ENCODE results near the gene TRIM22.
"Not testable (repeated sequence)": the region's sequence is repeated elsewhere in the genome, so short reads cannot be mapped to it uniquely, and the experiment has no call there.

The TRIM22 gene, protein sequence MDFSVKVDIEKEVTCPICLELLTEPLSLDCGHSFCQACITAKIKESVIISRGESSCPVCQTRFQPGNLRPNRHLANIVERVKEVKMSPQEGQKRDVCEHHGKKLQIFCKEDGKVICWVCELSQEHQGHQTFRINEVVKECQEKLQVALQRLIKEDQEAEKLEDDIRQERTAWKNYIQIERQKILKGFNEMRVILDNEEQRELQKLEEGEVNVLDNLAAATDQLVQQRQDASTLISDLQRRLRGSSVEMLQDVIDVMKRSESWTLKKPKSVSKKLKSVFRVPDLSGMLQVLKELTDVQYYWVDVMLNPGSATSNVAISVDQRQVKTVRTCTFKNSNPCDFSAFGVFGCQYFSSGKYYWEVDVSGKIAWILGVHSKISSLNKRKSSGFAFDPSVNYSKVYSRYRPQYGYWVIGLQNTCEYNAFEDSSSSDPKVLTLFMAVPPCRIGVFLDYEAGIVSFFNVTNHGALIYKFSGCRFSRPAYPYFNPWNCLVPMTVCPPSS

GRCh38 chr11:5689551-5689983 is at the start of gene TRIM22:
TRIM22 (plus strand) TSS chr11:5689790; CDS start chr11:5696233, 6,443 bp downstream.
- peak; percentile 72 for DNase-seq

DNA sequence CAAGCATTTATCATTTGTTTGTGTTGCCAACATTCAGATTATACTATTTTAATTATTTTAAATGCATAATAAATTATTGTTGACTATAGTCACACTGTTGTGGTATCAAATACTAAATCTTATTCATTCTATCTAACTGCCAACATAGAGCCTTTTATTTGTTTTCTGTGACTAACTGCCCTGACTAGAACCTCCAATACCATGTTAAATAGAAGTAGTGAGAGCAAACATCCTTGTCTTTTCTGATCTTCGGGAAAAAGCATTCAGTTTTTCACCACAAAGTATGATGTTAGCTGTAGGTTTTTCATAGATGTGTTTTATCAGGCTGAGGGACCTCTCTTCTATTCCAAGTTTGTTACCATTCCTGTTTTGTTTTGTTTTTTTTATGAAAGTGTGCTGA is 49.6 kb upstream of the TRIM22 start:
- no peak for DNase-seq

- DNase-seq = no peak
Observed at GRCh38 chr11:5643585-5643984, 46.0 kb upstream of the TRIM22 start.

DNA sequence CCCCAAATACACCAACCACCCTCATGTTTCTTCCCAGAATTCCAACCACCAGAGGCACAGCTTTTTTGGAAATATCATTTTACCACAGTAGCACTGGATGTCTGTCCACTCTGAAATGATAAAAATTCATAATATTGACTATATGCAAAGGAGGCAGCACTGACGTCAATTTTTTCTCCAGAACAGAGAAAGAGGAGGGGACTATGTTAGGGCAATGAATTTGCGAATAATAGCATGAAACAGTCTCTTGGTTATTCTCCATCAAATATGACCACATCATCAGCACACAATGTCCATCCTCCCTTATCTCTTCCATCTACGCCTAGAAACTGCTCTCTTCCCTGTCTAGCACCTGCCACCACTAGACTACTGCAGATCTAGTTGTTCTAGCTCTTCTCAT is 43.5 kb upstream of the TRIM22 start:
- no peak for DNase-seq

GRCh38 chr11:5655474-5655873 is 34.1 kb upstream of the TRIM22 start:
- DNase-seq = no peak

DNA sequence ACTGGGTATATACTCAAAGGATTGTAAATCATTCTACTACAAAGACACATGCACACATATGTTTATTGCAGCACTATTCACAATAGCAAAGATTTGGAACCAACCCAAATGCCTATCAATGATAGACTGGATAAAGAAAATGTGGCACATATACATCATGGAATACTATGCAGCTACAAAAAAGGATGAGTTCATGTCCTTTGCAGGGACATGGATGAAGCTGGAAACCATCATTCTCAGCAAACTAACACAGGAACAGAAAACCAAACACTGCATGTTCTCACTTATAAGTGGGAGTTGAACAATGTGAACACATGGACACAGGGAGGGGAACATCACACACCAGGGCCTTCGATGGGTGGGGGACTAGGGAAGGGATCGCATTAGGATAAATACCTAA is 32.6 kb upstream of the TRIM22 start:
- DNase-seq = not testable (repeated sequence)

DNA sequence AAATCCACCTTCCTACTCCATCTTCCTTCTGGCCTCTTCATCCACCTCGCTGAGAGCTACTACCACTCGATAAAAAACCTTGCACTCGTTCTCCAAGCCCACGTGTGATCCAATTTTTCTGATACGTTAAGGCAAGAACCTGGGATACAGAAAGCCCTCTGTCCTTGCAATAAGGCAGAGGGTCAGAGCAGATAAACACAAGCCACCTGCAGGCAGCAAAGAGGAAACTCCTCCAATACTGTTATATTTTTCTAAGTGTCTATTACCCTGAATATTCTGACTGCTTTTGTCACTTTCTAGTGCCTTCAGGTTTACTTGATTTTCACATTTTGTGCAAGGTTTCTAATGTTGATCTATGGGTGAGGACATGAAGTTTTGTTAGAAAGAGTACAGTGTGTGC is 31.3 kb upstream of the TRIM22 start:
- DNase-seq = no peak

- DNase-seq = no peak
Observed at GRCh38 chr11:5663511-5663910, 26.1 kb upstream of the TRIM22 start.

GRCh38 chr11:5665051-5665570 is 24.5 kb upstream of the TRIM22 start:
- no peak for DNase-seq

- no peak for DNase-seq
Observed at GRCh38 chr11:5665746-5666401, 23.7 kb upstream of the TRIM22 start.

DNA sequence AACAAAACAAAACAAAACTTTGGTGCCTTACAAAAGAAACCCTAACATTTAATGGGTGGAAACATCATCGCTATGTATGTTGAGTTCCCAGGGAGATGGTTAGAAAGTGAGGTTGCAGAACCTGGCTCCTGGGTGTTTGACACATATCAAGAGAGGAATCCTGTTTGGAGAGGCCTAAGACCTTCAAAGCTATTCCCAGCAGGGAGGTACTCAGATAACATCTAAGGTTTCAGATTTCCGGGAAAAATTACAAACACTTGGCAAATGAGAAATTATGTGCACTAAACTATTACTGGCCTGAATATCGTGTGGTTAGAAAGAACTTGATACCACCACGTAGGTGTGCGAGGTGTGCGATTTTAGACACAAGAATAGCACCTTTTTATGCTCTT is 23.2 kb upstream of the TRIM22 start:
- DNase-seq = no peak

DNA sequence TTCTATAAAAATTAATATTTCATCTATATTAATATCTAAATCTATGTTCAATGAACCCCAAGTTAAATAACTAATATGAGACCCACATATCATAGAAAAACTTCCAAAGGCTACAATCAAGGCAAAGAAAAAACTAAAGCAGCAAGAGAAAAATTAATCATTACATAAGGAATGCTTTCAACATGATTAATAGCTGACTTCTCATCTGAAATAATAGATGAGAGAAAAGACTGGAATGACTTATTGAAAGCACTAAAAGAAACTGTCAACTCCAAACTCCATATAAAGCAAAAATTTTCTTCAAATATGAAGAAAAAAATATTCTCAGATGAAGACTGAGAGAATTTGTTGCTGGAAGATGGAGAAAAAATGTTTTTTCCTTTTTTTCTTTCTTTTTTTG is 17.8 kb upstream of the TRIM22 start:
- DNase-seq = no peak

DNA sequence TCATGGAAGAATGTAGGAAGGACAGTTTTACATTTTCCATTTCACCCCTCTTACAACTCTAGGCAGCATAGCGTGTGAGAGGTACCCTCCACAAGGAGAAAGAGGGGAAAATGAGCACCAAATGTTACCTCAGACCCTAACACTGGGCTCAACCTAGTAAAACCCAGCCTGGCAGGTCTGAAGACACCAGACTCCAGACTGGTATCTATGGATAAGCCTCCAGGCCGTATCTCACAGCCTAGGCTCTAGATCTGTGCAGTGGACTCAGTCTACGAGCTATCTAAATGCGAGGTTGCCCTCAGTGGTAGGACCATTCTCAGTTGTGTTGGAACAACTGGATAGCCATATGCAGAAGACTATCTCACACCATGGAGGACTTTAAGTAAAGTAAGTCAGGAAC is 15.2 kb upstream of the TRIM22 start:
- no peak for DNase-seq

- DNase-seq = no peak
Observed at GRCh38 chr11:5679811-5680210, 9.8 kb upstream of the TRIM22 start.

DNA sequence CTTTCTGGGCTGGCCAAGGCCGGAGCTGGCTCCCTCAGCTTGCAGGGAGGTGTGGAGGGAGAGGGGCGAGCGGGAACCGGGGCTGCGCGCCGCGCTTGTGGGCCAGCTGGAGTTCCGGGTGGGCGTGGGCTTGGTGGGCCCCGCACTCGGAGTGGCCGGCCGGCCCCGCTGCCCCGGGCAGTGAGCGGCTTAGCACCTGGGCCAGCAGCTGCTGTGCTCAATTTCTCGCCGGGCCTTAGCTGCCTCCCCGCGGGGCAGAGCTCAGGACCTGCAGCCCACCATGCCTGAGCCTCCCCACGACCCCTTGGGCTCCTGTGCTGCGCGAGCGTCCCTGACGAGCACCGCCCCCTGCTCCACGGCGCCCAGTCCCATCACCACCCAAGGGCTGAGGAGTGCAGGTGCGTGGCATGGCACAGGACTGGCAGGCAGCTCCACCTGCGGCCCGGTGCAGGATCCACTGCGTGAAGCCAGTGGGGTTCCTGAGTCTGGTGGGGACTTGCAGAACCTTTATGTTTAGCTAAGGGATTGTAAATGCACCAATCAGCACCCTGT is 6.6 kb upstream of the TRIM22 start:
- not testable (repeated sequence) for DNase-seq

GRCh38 chr11:5683620-5684019 is 6.0 kb upstream of the TRIM22 start:
- peak; percentile 64 for DNase-seq

DNA sequence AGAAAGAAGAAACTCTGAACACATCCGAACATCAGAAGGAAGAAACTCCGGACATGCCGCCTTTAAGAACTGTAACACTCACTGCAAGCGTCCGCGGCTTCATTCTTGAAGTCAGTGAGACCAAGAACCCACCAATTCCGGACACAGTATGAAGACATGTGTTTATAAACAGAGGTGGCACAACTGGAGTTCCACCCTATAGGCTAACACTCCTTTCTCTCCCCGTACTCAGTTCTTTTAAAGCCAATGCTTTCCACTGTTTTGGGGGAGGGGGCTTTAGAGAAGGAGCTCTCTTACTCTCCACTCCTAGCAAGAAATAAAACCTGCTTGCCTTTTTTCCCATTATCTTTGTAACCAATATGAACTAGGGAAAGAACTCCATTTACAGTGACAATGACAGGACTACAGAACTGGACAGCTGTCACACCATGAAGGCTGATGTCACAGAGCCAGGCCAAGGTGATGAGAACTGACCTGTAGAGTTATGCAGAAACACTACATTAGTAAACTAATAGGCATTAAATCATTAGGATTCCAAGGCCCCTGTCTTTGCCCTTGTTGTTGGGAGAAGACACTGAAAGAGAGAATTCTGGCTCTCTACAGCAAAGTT is 5.4 kb upstream of the TRIM22 start:
- DNase-seq = no peak

DNA sequence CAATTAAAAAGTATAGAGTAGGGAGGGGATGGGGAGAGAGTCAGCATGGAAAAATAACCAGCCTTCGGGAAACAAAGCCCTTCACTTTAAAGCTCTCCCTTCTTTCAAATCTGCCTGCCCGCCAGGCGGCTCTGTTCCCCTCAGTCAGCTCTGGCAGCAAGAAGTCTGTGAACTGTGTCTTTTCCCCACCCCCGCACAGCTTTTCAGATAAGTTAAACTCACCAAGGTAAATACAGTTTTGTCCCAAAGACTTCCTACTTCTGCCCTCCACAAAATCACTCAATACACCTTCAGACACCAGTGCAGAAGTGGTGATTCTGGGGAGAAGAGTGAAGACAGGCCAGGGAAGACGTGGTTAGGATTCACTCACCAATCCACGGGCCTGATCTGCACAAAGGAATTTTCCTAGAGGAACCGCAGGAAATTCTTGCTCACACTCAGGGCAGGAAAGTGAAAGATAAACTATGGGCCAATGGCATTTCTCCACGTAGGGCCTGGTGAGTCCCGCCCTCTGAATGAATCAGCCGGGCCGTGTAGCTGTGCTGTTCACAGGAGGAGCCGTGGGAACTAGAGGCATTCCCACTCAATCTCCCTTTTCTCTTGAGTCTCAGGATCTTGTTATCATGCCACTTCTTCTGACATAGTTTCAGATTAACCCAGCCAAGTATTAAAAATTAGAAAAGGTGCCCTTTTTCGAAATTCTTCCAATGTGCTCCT is 4.8 kb upstream of the TRIM22 start, which contains the start of gene TRIM5:
TSS of gene TRIM5 (minus strand) at position 429 of the 717 bp plus-strand sequence. CDS start 4,897 bp downstream, outside the sequence.
- peak; percentile 81 for DNase-seq

DNA sequence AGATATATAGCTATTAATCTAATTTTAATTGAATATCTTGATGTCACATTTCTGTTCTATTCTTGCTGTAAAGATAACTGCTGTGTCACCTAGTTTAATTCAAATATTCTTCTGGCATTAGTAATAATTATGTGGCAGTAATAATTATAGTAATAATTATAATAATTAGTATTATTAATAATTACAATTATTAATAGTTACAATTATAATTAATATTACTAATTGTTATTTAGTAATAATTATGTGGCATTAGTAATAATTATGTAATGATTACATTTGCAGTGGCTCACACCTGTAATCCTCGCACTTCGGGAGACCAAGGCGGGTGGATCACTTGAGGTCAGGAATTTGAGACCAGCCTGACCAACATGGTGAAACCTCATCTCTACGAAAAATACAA is 3.2 kb upstream of the TRIM22 start:
- no peak for DNase-seq

- DNase-seq = no peak
Observed at GRCh38 chr11:5688482-5688881, 1.1 kb upstream of the TRIM22 start.

- DNase-seq = no peak
Observed at GRCh38 chr11:5690216-5690615, 626 bp downstream of the TRIM22 start.

DNA sequence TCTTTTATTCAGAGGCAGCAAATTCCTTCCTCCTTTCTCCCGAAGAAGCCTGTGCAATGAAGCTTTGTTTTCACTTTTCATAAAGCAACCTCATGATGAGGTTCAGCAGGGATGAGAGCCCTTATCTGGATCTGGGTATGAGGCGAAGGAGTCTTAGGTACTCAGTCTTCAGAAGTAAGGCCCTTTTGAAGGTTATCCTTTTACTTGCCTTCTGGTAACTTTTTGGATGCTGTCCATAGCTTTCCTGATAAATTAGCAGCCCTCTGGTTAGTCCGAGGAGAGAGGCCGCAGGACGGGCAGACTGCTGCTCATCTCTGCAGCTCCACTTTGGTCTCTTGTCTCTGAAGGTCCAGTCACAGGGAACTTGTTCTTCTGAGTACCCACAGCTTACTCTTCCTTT is 1.1 kb downstream of the TRIM22 start:
- DNase-seq = no peak

Data from CD4-positive, alpha-beta T cell treated with Interleukin-12 subunit alpha and Interleukin-12 subunit beta, for 1 hour (primary cell).